Smooth muscle cell of the brain vasculature (primary cell): Measurements from ENCODE around the gene IGFBP6.
"Not testable (repeated sequence)": the region's sequence is repeated elsewhere in the genome, so short reads cannot be mapped to it uniquely, and the experiment has no call there.

Experiments
- DNase-seq: peaks from one replicate; pipeline ENCODE4 v3.0.0-alpha.2; 2012; ENCODE audit warnings: low read depth, low spot score

The IGFBP6 gene

GRCh38 chr12:53070877-53071492 lies 26.5 kb upstream of the IGFBP6 start:
- DNase-seq, result no peak

GRCh38 chr12:53071591-53072551 lies 25.6 kb upstream of the IGFBP6 start:
- DNase-seq, result no peak

GRCh38 chr12:53073881-53074280 lies 23.6 kb upstream of the IGFBP6 start:
- no peak for DNase-seq

DNA sequence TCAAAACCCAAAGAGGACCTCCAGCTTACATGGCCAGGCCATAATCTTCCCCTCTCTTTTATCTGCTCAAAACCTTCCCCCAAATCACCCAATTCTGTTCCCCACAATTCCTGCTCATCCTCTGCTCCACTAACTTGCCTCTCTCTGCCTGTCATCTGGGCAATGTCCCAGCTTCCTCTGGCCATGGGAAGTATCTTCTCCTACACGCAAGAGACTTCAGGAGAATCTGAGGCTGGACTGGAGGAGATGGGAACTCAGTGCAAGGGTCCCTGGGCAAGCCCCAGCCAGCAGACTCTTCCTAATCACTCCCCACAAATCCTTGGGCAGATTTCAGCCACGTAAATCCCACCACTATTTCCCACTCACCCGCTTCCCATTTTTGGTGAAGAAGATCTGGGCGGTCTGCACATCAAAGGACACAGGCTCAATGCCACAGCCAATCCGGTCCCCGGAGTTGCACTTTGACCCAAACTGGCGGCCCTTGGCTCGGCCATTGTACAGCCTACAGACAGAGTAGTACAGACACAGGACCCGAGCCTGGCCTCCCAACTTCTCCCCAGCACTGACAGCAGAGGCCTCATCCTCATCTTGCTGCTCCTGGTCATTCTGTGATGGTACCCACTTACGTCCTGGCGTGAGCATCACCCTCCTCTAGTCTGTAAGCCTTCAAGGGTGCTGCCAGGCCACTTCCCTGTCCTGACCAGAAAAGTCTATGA lies 23.0 kb upstream of the IGFBP6 start:
- DNase-seq, result no peak

GRCh38 chr12:53074999-53075370 lies 22.5 kb upstream of the IGFBP6 start:
- DNase-seq, result no peak

- DNase-seq, result no peak
Measured at GRCh38 chr12:53076461-53076860, 21.0 kb upstream of the IGFBP6 start.

- DNase-seq, result no peak
Measured at GRCh38 chr12:53077030-53077429, 20.4 kb upstream of the IGFBP6 start.

GRCh38 chr12:53078425-53079225 lies 18.8 kb upstream of the IGFBP6 start:
- no peak for DNase-seq

- peak; percentile 91 for DNase-seq
Measured at GRCh38 chr12:53079226-53080117, 18.0 kb upstream of the IGFBP6 start, which contains the start of gene SPRYD3. SPRYD3 (minus strand) TSS chr12:53079390; CDS start chr12:53079333, 57 bp downstream.

GRCh38 chr12:53082637-53083175 lies 14.8 kb upstream of the IGFBP6 start:
- no peak for DNase-seq

GRCh38 chr12:53086361-53086760 lies 11.1 kb upstream of the IGFBP6 start:
- DNase-seq, result no peak

DNA sequence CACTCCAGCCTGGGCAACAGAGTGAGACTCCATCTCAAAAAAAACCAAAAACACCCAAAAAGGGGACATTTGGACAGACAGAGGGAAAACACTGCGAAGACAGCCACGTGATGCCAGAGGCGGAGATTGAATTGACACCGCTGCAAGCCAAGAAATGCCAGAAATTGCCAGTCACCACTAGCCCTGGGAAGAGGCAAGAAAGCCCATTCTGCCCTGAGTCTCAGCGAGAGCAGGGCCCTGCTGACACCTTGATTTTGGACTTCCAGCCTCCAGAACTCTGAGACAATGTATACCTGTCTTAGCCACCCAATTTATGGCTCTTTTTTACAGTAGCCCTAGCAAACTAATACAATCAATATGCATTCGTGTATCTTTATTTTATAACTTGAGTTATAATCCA lies 7.4 kb upstream of the IGFBP6 start:
- no peak for DNase-seq

- DNase-seq, result no peak
Measured at GRCh38 chr12:53090554-53090953, 6.9 kb upstream of the IGFBP6 start.

GRCh38 chr12:53091756-53092155 lies 5.7 kb upstream of the IGFBP6 start:
- DNase-seq, result no peak

DNA sequence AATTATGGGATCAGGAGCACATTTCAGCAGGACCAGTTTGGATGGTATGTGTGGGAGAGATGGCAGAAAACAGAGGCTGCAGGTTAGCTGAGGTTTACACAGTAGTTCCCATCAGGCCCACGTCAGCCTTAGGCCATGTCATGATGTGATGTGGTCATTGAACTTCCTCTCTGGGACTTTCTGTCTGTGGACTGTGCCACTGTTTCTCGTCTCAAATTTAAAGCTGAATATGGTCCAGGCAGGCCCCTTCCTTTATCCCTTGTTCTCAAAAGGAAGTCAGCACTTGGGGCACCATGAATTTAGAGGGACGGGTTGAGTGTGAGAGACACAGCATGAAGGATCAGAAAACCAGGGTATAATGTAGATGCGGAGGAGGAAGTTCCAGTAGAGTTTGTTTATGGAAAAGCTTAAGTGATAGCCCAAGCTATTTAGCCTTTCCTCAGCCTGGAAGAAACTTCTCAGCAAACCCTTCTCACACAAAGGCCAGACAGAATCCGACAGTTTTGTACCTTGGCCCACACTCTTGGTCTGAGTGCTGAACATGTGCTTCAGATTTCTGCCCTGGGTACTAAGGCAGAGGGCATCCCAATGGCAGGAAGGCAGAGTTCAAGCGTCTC lies 3.6 kb upstream of the IGFBP6 start:
- no peak for DNase-seq

GRCh38 chr12:53094394-53094787 lies 3.1 kb upstream of the IGFBP6 start:
- no peak for DNase-seq

DNA sequence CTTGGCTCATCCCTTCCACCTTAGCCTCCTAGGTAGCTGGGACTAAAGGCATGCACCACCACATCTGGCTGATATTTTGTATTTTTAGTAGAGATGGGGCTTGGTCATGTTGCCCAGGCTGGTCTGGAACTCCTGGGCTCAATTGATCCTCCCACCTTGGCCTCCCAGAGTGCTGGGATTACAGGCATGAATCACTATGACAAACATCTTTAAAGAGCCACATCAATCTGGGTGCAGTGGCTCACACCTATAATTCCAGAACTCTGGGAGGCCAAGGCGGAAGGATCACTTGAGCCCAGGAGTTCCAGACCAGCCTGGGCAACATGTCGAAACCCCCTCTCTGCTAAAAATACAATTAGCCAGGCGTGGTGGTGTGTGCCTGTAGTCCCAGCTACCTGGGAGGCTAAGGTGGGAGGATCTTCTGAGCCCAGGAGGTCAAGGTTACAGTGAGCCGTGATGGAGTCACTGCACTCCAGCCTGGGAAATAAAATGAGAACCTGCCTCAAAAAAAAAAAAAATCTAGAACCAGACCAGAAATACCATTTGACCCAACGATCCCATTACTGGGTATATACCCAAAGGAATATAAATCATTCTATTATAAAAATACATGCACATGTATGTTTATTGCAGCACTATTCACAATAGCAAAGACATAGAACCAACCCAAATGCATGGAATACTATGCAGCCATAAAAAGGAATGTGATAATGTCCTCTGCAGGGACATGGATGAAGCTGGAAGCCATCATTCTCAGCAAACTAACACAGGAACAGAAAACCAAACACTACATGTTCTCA lies 2.5 kb upstream of the IGFBP6 start:
- not testable (repeated sequence) for DNase-seq

- not testable (repeated sequence) for DNase-seq
Measured at GRCh38 chr12:53095596-53095895, 1.9 kb upstream of the IGFBP6 start.
